HG03095 (cell line): ENCODE measurements around the gene ZNF394.

Experiments
- ATAC-seq: cut with Tn5 transposase; IDR thresholded peaks from one replicate; pipeline ENCODE4 v1.9.1; 2021; ENCODE audit warnings: moderate library complexity; ENCODE audit not compliant: unreplicated experiment

ZNF394 gene

GRCh38 chr7:99497766-99498545 lies 2.1 kb downstream of the ZNF394 start:
- ATAC-seq = no peak

GRCh38 chr7:99493823-99494222 lies 6.3 kb downstream of the ZNF394 start:
- no peak for ATAC-seq

- no peak for ATAC-seq
These were observed 9.2 kb downstream of the ZNF394 start for GRCh38 chr7:99490878-99491277.

GRCh38 chr7:99489235-99489634 lies 10.8 kb downstream of the ZNF394 start:
- no peak for ATAC-seq

GRCh38 chr7:99485094-99485493 lies 15.0 kb downstream of the ZNF394 start:
- ATAC-seq = no peak

GRCh38 chr7:99478464-99479440 lies 21.3 kb downstream of the ZNF394 start:
- no peak for ATAC-seq

GRCh38 chr7:99476107-99476506 lies 24.0 kb downstream of the ZNF394 start:
- ATAC-seq = no peak

GRCh38 chr7:99473315-99473596 lies 26.8 kb downstream of the ZNF394 start:
- no peak for ATAC-seq

GRCh38 chr7:99472561-99473314 lies 27.3 kb downstream of the ZNF394 start, which contains the start of gene ZNF789:
TSS of gene ZNF789 (plus strand) at chr7:99472890. CDS start at chr7:99476457, 3,567 bp downstream.
- ATAC-seq = peak; percentile 93

GRCh38 chr7:99469381-99470065 lies 30.6 kb downstream of the ZNF394 start:
- ATAC-seq = no peak

GRCh38 chr7:99468336-99468918 lies 31.7 kb downstream of the ZNF394 start:
- no peak for ATAC-seq

GRCh38 chr7:99465421-99465768 lies 34.7 kb downstream of the ZNF394 start:
- no peak for ATAC-seq

GRCh38 chr7:99461221-99461620 lies 38.9 kb downstream of the ZNF394 start:
- ATAC-seq = no peak

GRCh38 chr7:99460651-99461050 lies 39.4 kb downstream of the ZNF394 start:
- ATAC-seq = no peak

GRCh38 chr7:99459087-99459486 lies 41.0 kb downstream of the ZNF394 start:
- ATAC-seq = no peak

- ATAC-seq = no peak
These were observed 42.2 kb downstream of the ZNF394 start for GRCh38 chr7:99457650-99458493.

GRCh38 chr7:99457050-99457649 lies 42.9 kb downstream of the ZNF394 start:
- ATAC-seq = no peak

- ATAC-seq = no peak
These were observed 43.8 kb downstream of the ZNF394 start for GRCh38 chr7:99456288-99456687.

- no peak for ATAC-seq
These were observed 44.2 kb downstream of the ZNF394 start for GRCh38 chr7:99455874-99456273.
